HL-60/S4 (cell line): ENCODE results near the gene SSTR4.

Experiments
- in situ Hi-C: fragments of 300-500 bp; cut with MboI; formaldehyde crosslinking; loops from 2 replicates; pipeline ENCODE4 v1.14.3; 2022; ENCODE audit warnings: low sequenced_read_pairs

SSTR4 gene

GRCh38 chr20:23083553-23084220 is 48.6 kb downstream of the SSTR4 start:
- in situ Hi-C loops: no loop called here

- in situ Hi-C loops: no loop called here
Observed at GRCh38 chr20:23084282-23084844, 49.3 kb downstream of the SSTR4 start.

- in situ Hi-C loops: no loop called here
Observed at GRCh38 chr20:23084845-23085365, 49.8 kb downstream of the SSTR4 start.

GRCh38 chr20:23085436-23086055 is 50.4 kb downstream of the SSTR4 start:
- in situ Hi-C loops: no loop called here

GRCh38 chr20:23086056-23086566 is 51.0 kb downstream of the SSTR4 start, which contains the start of gene CD93:
TSS of gene CD93 (minus strand) at chr20:23086324. CDS start at chr20:23086192, 132 bp downstream.
- in situ Hi-C loops: no loop called here

DNA sequence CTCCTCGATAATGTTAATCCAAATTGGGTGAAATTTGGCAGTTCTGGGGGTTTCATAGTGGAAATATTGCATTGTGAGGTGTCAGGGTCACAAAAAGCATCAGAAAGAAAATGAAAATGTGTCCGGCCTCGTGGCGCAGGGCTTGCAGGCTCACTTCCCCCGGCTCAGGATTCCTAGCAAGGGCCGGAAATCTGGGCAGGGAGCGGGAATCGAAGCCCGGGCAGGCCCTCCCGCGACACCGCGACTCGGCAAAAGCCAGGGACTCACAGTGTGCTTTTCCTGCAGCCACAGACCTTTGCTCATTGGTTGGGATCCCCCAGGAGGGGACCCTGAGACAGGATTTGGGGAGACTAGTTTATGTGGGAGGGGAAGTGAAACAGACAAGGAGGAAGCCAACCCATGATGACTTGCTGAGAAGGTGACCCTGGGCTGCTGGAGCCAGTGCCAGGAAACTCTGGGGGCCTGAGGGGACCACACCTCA is 51.9 kb downstream of the SSTR4 start:
- in situ Hi-C loops: no loop called here

- in situ Hi-C loops: no loop called here
Observed at GRCh38 chr20:23087587-23088251, 52.6 kb downstream of the SSTR4 start.
